Measurements from ENCODE around the gene PLP2. TPM values are rescaled to one million over a fixed set of nuclear protein-coding genes. Genes with fewer than 3 reads are reported as not detected.
A peak's percentile ranks its signal among the peaks of the same experiment; 100 is the strongest.
"Not testable (repeated sequence)": the region's sequence is repeated elsewhere in the genome, so short reads cannot be mapped to it uniquely, and the experiment has no call there.

PLP2 gene
- total RNA-seq (2021; ENCODE audit: unreplicated experiment) (293 TPM), Bru-seq, nascent RNA (percentile 95 among the genes with signal in this experiment), BruChase-seq, experiment 1, labeled RNA remaining after a 2-hour chase (percentile 97 among the genes with signal in this experiment), BruChase-seq, experiment 2, labeled RNA remaining after a 6-hour chase (percentile 98 among the genes with signal in this experiment)
- polyA plus RNA-seq (2012; ENCODE audit: insufficient read length): 305 TPM
- long read RNA-seq, transcript PLP2-202 (5 exons, 1,079 nt): major isoform, 89 of 257 reads
- long read RNA-seq, partial matches to known transcripts: 156 of 257 reads
- long read RNA-seq, other reads (novel, unspliced or antisense): 11 of 257 reads

- in situ Hi-C loops (cut with HindIII; ENCODE audit: low pct_unique_long_range_greater_than_20kb, low sequenced_read_pairs) (no loop called here), intact Hi-C loops (cut with micrococcal nuclease; ENCODE audit: unreplicated experiment) (no loop called here)
- ChIA-PET POLR2A (interaction anchor here (0.6 to 0.8 kb wide), 6 partner anchors 11 to 1466 kb away, joined by 3 to 8 read pairs (median 3); no protein-coding TSS in a partner anchor), CTCF (no interaction called here)
- Histone ChIP-seq H3K4me3 (ENCODE audit: low read depth in 2 of 2, low read length in 2 of 2) (peak within 1 kb of the TSS; percentile 74 to 83), H3K4me1 (ENCODE audit: control insufficient read depth, insufficient read depth, low read length) (peaks cover 34% of the 10 kb centered on the region), H3K36me3 (ENCODE audit: control insufficient read depth, insufficient read depth, low read length) (peaks cover 4% of the 10 kb centered on the region; the same call in 1 of the 2 replicates), H3K9me3 (ENCODE audit: control insufficient read depth, insufficient read depth, low read depth, low read length) (no peaks in the 10 kb centered on the region), H3K27me3 (ENCODE audit: control insufficient read depth, insufficient read depth, low read length) (no peaks in the 10 kb centered on the region), H3K27ac (ENCODE audit: low read length) (peak within 1 kb of the TSS; percentile 90)
- no TSS peak for BruUV-seq (replicated peaks)
- TF ChIP-seq TCF7L2 (IDR thresholded peaks at IDR 0.05; ENCODE audit: low read depth, low read length) (no peak), POLR2AphosphoS5 (IDR thresholded peaks at IDR 0.05; ENCODE audit: low read depth, low read length) (no peak; the same call in none of the 2 replicates), CTCF (IDR thresholded peaks at IDR 0.05) (no peak), SIN3A (IDR thresholded peaks at IDR 0.05; ENCODE audit: borderline replicate concordance, insufficient read depth, low read depth, low read length) (no peak)
- TF ChIP-seq, protein P1, sequence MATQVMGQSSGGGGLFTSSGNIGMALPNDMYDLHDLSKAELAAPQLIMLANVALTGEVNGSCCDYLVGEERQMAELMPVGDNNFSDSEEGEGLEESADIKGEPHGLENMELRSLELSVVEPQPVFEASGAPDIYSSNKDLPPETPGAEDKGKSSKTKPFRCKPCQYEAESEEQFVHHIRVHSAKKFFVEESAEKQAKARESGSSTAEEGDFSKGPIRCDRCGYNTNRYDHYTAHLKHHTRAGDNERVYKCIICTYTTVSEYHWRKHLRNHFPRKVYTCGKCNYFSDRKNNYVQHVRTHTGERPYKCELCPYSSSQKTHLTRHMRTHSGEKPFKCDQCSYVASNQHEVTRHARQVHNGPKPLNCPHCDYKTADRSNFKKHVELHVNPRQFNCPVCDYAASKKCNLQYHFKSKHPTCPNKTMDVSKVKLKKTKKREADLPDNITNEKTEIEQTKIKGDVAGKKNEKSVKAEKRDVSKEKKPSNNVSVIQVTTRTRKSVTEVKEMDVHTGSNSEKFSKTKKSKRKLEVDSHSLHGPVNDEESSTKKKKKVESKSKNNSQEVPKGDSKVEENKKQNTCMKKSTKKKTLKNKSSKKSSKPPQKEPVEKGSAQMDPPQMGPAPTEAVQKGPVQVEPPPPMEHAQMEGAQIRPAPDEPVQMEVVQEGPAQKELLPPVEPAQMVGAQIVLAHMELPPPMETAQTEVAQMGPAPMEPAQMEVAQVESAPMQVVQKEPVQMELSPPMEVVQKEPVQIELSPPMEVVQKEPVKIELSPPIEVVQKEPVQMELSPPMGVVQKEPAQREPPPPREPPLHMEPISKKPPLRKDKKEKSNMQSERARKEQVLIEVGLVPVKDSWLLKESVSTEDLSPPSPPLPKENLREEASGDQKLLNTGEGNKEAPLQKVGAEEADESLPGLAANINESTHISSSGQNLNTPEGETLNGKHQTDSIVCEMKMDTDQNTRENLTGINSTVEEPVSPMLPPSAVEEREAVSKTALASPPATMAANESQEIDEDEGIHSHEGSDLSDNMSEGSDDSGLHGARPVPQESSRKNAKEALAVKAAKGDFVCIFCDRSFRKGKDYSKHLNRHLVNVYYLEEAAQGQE (IDR thresholded peaks at IDR 0.05; ENCODE audit: insufficient read depth in 1 of 2, low read depth in 2 of 2, low read length in 1 of 2): no peak
- ATAC-seq (peak; percentile 66), DNase-seq (ENCODE audit: low read depth, low spot score) (no peak)
Observed at GRCh38 chrX:49171752-49172279, at the start of gene PLP2. PLP2 (plus strand) TSS chrX:49171898; CDS start chrX:49172001, 103 bp downstream.

- DNase-seq (ENCODE audit: low read depth, low spot score) (no peak), ATAC-seq (no peak)
- peak overlapping the region; percentile 94 for H3K27ac ChIP-seq (ENCODE audit: low read length)
- peaks cover 3% of the 10 kb centered on the region; the same call in 1 of the 2 replicates for H3K4me1 ChIP-seq (ENCODE audit: control insufficient read depth, insufficient read depth, low read length)
- H3K36me3 ChIP-seq (ENCODE audit: control insufficient read depth, insufficient read depth, low read length): 0 out of 2 replicates have a peak, but pooled peaks cover 3% of the 10 kb centered on the region
- H3K4me3 ChIP-seq (ENCODE audit: low read depth in 2 of 2, low read length in 2 of 2): peak overlapping the region; percentile 77 to 98
- in situ Hi-C loops (cut with HindIII; ENCODE audit: low pct_unique_long_range_greater_than_20kb, low sequenced_read_pairs) (no loop called here), intact Hi-C loops (cut with micrococcal nuclease; ENCODE audit: unreplicated experiment) (loop anchor here (5.0 kb wide), 1 partner anchor 40 kb away; the partner anchor contains the start of gene MAGIX)
- POLR2A ChIA-PET: no interaction called here
- no peaks in the 10 kb centered on the region for H3K9me3 ChIP-seq (ENCODE audit: control insufficient read depth, insufficient read depth, low read depth, low read length)
- CTCF ChIA-PET: no interaction called here
- TF ChIP-seq CTCF (IDR thresholded peaks at IDR 0.05) (no peak), TCF7L2 (IDR thresholded peaks at IDR 0.05; ENCODE audit: low read depth, low read length) (no peak), SIN3A (IDR thresholded peaks at IDR 0.05; ENCODE audit: borderline replicate concordance, insufficient read depth, low read depth, low read length) (no peak), POLR2AphosphoS5 (IDR thresholded peaks at IDR 0.05; ENCODE audit: low read depth, low read length) (no peak)
- TF ChIP-seq, protein P1 (IDR thresholded peaks at IDR 0.05; ENCODE audit: insufficient read depth in 1 of 2, low read depth in 2 of 2, low read length in 1 of 2): no peak
- H3K27me3 ChIP-seq (ENCODE audit: control insufficient read depth, insufficient read depth, low read length): no peaks in the 10 kb centered on the region
- BruUV-seq (replicated peaks): no TSS peak
Observed at GRCh38 chrX:49122499-49122898, 49.2 kb upstream of the PLP2 start.

DNA sequence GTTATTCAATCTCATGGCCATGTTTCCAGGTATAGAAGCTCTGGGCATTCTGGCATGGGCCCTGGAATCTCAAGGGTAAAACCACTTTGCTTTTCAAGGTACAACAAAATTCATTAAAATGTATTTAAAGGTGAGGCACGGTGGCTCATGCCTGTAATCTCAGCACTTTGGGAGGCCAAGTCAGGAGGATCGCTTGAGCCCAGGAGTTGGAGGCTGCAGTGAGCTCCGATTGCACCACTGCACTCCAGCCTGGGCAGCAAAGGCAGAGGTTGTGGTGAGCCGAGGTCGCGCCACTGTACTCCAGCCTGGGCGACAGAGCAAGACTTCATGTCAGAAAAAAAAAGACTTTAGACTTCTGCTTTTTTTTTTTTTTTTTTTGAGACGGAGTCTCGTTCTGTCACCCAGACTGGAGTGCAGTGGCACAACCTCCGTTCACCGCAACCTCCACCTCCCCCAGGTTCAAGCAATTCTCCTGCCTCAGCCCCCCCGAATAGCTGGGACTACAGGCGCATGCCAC, 43.9 kb upstream of the PLP2 start:
- H3K27me3 ChIP-seq (ENCODE audit: control insufficient read depth, insufficient read depth, low read length); intact Hi-C loops (cut with micrococcal nuclease; ENCODE audit: unreplicated experiment); H3K4me1 ChIP-seq (ENCODE audit: control insufficient read depth, insufficient read depth, low read length); H3K36me3 ChIP-seq (ENCODE audit: control insufficient read depth, insufficient read depth, low read length); H3K9me3 ChIP-seq (ENCODE audit: control insufficient read depth, insufficient read depth, low read depth, low read length); H3K4me3 ChIP-seq (ENCODE audit: low read depth in 2 of 2, low read length in 2 of 2); in situ Hi-C loops (cut with HindIII; ENCODE audit: low pct_unique_long_range_greater_than_20kb, low sequenced_read_pairs); H3K27ac ChIP-seq (ENCODE audit: low read length); BruUV-seq (replicated peaks); CTCF ChIA-PET; POLR2A ChIA-PET; ATAC-seq; DNase-seq (ENCODE audit: low read depth, low spot score): not testable (repeated sequence)

All from Panc1 (cell line).